ENCODE results near the gene RIMOC1. TPM values are rescaled to one million over a fixed set of nuclear protein-coding genes. Genes with fewer than 3 reads are reported as not detected.
A peak's percentile ranks its signal among the peaks of the same experiment; 100 is the strongest.

Gene RIMOC1
- total RNA-seq, 2 experiments from 2014 or later: 8.5 to 29.7 TPM

DNA sequence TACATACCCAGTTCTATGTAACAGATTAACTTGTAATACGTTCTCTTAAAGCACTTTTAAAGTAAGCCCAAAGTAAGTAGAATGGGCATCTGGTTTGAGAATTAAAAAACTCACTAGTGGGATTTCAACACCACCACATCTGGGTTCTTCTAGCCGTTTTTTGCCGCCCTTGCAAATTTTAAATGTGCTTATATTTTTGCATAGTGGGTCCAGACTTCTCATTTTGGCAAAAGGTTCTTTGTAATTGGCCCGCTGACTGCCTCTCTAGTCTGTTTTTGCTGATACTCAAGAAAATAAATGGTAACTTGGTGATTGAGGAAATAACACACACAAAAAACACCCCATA lies 20.4 kb downstream of the RIMOC1 start:
- CTCF ChIA-PET (ENCODE audit: unreplicated experiment): no interaction called here
- H4K20me1 ChIP-seq (ENCODE audit: insufficient read depth, low read length): no peaks in the 10 kb centered on the region
- no TSS peak for BruUV-seq (replicated peaks)
- H3K36me3 ChIP-seq (ENCODE audit: insufficient read depth, low read length): peaks cover 34% of the 10 kb centered on the region
- intact Hi-C loops (cut with micrococcal nuclease; ENCODE audit: unreplicated experiment): no loop called here
- H3K79me2 ChIP-seq (ENCODE audit: insufficient read depth, low read depth, low read length): no peaks in the 10 kb centered on the region
- H3K4me1 ChIP-seq (ENCODE audit: insufficient read depth, low read length, poor library complexity, severe bottlenecking): peaks cover 4% of the 10 kb centered on the region
- peak overlapping the region; percentile 37; the same call in 1 of the 2 replicates for H3K4me2 ChIP-seq (ENCODE audit: low read length)
- no peaks in the 10 kb centered on the region for H3K9me3 ChIP-seq (ENCODE audit: low read length)
- POLR2A ChIA-PET: no interaction called here
- no peak for DNase-seq (ENCODE audit: low spot score)
- no peak overlapping the region for H3K4me3 ChIP-seq (ENCODE audit: low read depth, low read length, poor library complexity, severe bottlenecking)
- TF ChIP-seq, protein P1, sequence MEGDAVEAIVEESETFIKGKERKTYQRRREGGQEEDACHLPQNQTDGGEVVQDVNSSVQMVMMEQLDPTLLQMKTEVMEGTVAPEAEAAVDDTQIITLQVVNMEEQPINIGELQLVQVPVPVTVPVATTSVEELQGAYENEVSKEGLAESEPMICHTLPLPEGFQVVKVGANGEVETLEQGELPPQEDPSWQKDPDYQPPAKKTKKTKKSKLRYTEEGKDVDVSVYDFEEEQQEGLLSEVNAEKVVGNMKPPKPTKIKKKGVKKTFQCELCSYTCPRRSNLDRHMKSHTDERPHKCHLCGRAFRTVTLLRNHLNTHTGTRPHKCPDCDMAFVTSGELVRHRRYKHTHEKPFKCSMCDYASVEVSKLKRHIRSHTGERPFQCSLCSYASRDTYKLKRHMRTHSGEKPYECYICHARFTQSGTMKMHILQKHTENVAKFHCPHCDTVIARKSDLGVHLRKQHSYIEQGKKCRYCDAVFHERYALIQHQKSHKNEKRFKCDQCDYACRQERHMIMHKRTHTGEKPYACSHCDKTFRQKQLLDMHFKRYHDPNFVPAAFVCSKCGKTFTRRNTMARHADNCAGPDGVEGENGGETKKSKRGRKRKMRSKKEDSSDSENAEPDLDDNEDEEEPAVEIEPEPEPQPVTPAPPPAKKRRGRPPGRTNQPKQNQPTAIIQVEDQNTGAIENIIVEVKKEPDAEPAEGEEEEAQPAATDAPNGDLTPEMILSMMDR (conservative IDR thresholded peaks at IDR 0.05; ENCODE audit: low read length): no peak
- no peak for TF ChIP-seq EZH2phosphoT487 (IDR thresholded peaks at IDR 0.05; ENCODE audit: borderline replicate concordance, low read depth, low read length)
- no peak overlapping the region for H3K27ac ChIP-seq (ENCODE audit: low read depth, low read length, poor library complexity, severe bottlenecking)
- H2AFZ ChIP-seq (ENCODE audit: low read length): no peak overlapping the region
- H3K9me2 ChIP-seq (ENCODE audit: insufficient read depth, low read length): no peaks in the 10 kb centered on the region

DNA sequence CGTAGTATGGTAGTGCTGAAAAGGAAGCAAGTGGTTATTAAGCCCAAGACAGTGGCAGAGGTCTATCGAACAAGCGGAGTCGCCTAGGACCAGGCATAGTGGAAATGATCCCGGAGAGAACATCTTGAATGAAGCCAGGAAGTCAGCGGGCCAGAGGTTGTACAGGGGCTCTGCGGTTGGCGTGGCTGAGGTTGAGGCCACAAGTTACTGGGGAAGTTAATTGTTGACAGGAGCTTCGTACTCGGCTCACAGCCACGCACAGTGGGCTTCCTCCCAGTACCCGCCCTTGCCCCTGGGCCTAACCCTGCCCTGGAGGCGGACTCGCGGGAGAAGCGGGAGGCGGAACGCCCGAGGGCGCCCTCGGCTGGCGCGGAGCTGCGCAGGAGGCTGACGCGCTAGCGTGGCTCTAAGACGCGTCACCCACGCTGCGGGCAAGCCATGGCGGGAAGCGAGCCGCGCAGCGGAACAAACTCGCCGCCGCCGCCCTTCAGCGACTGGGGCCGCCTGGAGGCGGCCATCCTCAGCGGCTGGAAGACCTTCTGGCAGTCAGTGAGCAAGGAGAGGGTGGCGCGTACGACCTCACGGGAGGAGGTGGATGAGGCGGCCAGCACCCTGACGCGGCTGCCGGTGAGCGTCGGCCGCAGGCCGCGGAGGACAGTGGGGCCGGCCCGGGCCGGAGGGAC lies 20.9 kb downstream of the RIMOC1 start, which contains the start of gene FBXO4:
Gene FBXO4 (plus strand): TSS at position 410 of the 683 bp plus-strand sequence. CDS start 29 bp downstream, at position 439.
- BruUV-seq (replicated peaks): no TSS peak
- intact Hi-C loops (cut with micrococcal nuclease; ENCODE audit: unreplicated experiment): no loop called here
- H3K79me2 ChIP-seq (ENCODE audit: insufficient read depth, low read depth, low read length): no peaks in the 10 kb centered on the region
- no peaks in the 10 kb centered on the region for H4K20me1 ChIP-seq (ENCODE audit: insufficient read depth, low read length)
- ChIA-PET POLR2A (interaction anchor here (0.6 kb wide), 1 partner anchor 44 kb away, joined by 3 read pairs; no protein-coding TSS in a partner anchor), CTCF (ENCODE audit: unreplicated experiment) (no interaction called here)
- peak within 1 kb of the TSS; percentile 37; the same call in 1 of the 2 replicates for H3K4me2 ChIP-seq (ENCODE audit: low read length)
- no peaks in the 10 kb centered on the region for H3K9me3 ChIP-seq (ENCODE audit: low read length)
- no peaks in the 10 kb centered on the region for H3K9me2 ChIP-seq (ENCODE audit: insufficient read depth, low read length)
- no peak within 1 kb of the TSS for H2AFZ ChIP-seq (ENCODE audit: low read length)
- peaks cover 4% of the 10 kb centered on the region for H3K4me1 ChIP-seq (ENCODE audit: insufficient read depth, low read length, poor library complexity, severe bottlenecking)
- DNase-seq (ENCODE audit: low spot score): no peak
- peaks cover 29% of the 10 kb centered on the region for H3K36me3 ChIP-seq (ENCODE audit: insufficient read depth, low read length)
- H3K27ac ChIP-seq (ENCODE audit: low read depth, low read length, poor library complexity, severe bottlenecking): no peak within 1 kb of the TSS
- TF ChIP-seq, protein P1 (conservative IDR thresholded peaks at IDR 0.05; ENCODE audit: low read length): no peak
- no peak for TF ChIP-seq EZH2phosphoT487 (IDR thresholded peaks at IDR 0.05; ENCODE audit: borderline replicate concordance, low read depth, low read length)
- no peak within 1 kb of the TSS for H3K4me3 ChIP-seq (ENCODE audit: low read depth, low read length, poor library complexity, severe bottlenecking)

DNA sequence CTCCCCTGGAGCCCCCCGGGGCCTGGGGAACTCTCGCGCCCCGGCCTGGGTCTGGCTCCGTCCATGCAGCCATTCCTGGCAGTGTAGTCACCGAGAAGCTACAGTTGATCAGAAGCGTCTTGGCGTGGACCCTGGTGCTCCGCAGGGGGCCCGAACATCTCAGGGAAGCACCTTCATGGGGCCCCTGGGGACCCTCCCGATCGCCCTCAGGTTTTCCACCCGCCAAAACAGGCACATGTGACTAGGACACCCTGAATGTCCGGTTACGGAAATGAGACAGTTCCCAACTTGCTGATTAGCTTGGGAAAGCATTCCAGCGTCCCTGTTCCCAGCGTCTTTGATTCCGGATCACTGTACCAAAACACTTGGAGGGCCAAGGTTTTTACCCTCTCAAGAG lies 21.4 kb downstream of the RIMOC1 start:
- CTCF ChIA-PET (ENCODE audit: unreplicated experiment): no interaction called here
- POLR2A ChIA-PET: interaction anchor here (0.6 kb wide), 1 partner anchor 43 kb away, joined by 3 read pairs; no protein-coding TSS in a partner anchor
- intact Hi-C loops (cut with micrococcal nuclease; ENCODE audit: unreplicated experiment): no loop called here
- H3K9me3 ChIP-seq (ENCODE audit: low read length): no peaks in the 10 kb centered on the region
- peaks cover 24% of the 10 kb centered on the region for H3K36me3 ChIP-seq (ENCODE audit: insufficient read depth, low read length)
- no peaks in the 10 kb centered on the region for H4K20me1 ChIP-seq (ENCODE audit: insufficient read depth, low read length)
- H3K4me2 ChIP-seq (ENCODE audit: low read length): peak overlapping the region; percentile 24; the same call in 1 of the 2 replicates
- H3K27ac ChIP-seq (ENCODE audit: low read depth, low read length, poor library complexity, severe bottlenecking): no peak overlapping the region
- H3K79me2 ChIP-seq (ENCODE audit: insufficient read depth, low read depth, low read length): no peaks in the 10 kb centered on the region
- H3K9me2 ChIP-seq (ENCODE audit: insufficient read depth, low read length): no peaks in the 10 kb centered on the region
- H2AFZ ChIP-seq (ENCODE audit: low read length): no peak overlapping the region
- TF ChIP-seq, protein P1 (conservative IDR thresholded peaks at IDR 0.05; ENCODE audit: low read length): no peak
- no peak for TF ChIP-seq EZH2phosphoT487 (IDR thresholded peaks at IDR 0.05; ENCODE audit: borderline replicate concordance, low read depth, low read length)
- BruUV-seq (replicated peaks): no TSS peak
- H3K4me3 ChIP-seq (ENCODE audit: low read depth, low read length, poor library complexity, severe bottlenecking): no peak overlapping the region
- no peak for DNase-seq (ENCODE audit: low spot score)
- peaks cover 4% of the 10 kb centered on the region for H3K4me1 ChIP-seq (ENCODE audit: insufficient read depth, low read length, poor library complexity, severe bottlenecking)
